ENCODE results near the gene AGPAT2.
"Not testable (repeated sequence)": the region's sequence is repeated elsewhere in the genome, so short reads cannot be mapped to it uniquely, and the experiment has no call there.

The AGPAT2 gene

DNA sequence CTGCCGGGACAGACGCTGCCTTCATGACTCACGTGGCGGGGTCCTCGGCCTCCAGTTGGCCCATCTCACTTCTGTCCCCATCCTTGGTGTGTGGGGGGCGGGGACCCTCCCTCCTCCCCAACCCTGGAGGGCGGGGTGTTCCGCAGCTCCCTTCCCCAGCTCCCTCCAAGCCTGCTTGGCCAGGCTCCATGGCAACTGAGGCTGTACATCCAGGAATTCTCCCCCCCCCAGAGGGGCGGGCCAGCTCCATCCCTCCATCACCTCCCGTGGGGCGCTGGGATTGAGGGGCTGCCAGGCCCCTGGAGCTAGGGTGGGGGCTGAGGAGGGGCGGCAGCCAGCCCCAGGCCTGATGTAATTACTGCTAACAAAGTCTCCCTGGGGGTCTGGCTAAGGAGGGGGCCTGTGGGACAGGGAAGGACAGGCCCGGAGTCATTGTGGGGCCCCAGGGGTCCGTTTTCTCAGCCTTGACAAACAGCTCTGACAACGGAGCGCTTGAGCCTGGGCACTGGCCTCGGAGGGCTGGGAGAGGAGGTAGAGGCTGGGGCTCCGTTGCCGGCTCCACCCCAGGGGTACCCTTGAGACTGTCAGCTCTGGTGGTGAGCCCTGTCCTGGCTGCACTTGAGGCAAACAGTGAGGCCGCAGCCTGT is 33.1 kb upstream of the AGPAT2 start:
- DNase-seq, result peak; percentile 44

DNA sequence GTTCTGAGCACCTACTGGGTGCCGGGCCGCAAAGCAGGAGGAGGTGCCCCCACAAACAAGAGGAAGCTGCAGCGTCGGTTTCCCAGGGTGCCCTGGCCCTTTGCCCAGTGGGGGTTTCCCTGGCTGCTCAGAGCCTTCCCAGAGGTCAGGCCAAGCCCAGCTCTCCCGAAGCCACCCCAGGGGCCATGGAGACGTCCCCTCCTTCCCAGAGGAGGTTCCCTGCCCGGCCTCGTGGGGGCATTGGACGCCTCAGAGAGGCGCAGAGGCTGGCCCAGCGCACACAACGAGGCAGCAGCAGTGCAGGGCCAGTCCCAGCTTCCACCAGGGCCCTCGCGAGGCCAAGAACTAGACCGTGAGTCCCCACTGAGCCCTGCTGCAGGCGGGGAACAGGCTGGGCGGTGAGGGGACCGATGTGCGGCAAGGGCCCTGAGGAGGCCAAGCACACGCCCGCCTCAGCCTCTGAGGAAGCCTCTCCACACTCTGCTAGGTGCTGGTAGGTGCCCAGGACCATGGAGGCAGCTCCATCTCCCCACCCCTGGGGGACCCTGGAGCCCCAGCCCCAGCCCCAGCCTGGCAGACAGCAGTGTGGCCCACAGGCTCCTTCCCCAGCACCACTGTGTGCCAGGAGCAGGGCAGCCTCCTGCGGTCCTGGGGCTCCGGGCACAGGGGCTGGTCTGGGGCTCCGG is 32.1 kb upstream of the AGPAT2 start:
- DNase-seq, result no peak

DNA sequence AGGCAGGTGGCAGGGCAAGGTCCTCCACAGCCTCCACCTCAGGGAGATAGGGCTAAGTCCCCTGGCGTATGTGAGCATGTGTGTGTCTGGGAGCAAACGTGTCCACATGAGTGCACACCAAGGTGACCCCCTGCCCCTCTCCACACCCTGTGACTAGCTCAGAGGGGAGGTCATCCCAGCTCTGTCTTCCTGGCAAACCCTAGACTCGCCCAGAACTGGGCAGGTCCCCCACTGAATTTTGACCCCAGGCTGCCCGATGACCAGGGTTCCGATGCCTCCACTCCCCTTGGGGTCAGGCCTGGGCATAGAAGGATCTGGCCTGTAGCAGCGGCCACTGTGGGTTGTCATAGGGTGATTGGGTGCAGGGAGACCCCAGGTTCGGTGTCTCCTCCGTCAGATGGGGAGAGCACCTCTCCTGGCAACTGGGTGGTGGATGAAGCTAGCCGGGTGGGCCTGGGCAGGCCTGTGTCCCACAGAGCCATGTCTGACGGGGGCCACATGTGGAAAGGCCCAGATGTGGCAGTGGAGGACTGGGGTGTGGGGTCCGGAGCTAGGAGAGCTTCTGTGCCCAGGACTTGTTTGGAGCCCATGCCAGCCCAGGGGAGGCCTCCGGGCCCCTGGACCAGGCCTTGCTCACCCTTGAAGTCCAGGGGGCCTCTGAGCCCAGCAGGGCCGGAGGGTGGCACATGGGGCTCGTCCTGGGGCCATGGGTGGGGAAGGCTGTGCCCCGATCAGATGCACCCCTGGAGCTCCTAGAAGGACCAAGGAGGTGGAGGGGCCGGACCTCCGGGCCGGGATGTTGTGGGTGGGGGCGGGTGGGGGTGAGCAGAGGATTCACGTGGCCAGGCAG is 31.3 kb upstream of the AGPAT2 start:
- DNase-seq, result no peak

DNA sequence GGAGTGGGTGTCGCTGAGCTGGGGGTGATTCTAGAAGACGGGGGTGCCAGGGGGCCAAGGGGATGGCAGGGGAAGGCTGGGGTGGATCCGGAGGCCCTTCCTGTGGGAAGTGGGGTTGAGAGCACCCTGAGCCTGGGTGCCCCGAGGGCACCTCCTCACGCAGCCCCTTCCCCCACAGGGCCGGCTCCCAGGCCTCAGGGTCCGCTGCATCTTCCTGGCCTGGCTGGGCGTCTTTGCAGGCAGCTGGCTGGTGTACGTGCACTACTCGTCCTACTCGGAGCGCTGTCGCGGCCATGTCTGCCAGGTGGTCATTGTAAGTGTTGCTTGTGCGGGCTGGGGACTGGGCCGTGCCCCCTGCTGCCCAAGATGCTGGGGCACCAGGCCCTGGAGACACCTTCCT is 30.1 kb upstream of the AGPAT2 start:
- DNase-seq, result no peak

DNA sequence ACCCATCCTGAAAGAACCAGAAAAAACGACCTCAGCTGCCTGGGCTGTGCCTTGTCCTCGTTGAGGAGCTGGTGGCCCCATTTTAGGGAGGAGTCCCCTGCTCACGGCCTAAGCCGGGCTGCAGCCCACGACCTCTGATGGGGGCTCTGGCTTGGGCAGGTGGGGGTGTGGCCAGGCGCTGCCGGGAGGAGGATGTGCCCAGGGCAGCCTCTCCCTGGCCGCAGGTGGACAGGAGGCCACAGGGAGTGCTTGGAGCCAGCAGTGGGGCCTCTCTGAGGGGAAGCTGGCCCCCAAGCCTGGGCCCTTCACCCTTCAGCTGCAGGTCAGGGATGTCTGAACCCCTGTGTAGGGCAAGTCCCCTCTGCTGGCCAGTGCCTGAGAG is 27.6 kb upstream of the AGPAT2 start:
- DNase-seq, result no peak

DNA sequence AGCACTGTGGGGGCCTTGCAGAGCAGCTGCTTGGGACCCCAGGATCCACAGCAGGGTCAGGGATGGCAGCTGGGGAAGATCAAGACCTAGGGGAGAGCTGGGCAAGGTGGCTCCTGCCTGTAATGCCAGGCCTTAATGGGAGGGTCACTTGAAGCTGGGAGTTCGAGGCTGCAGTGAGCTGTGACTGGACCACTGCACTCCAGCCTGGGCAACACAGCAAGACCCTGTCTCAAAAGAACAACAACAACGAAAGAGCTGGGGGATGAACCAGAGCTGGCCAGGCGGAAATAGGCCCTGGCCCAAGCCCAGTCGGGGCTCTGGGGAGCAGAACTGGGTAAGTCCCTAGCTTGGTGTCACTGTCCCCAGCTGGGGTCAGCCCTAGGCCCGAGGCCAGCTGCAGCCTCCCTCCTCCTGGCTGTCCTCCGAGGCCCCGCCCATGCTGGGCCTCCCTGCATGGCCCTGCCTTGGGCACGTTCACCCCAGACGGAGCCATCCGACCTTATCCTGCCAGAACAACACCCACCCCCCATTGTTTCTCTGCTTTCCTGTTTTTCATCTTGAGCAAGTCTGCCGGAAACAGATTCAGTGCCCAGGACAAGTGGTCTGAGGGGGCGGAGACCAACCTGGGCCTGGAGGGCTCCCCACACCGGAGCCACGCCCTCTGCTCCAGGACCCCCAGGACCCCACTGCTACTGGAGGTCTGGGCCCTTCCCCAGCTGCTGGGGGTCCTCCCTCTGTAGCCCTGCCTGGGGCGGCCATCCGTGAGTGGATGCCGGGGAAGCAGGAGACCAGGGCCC is 27.0 kb upstream of the AGPAT2 start:
- DNase-seq, result no peak

DNA sequence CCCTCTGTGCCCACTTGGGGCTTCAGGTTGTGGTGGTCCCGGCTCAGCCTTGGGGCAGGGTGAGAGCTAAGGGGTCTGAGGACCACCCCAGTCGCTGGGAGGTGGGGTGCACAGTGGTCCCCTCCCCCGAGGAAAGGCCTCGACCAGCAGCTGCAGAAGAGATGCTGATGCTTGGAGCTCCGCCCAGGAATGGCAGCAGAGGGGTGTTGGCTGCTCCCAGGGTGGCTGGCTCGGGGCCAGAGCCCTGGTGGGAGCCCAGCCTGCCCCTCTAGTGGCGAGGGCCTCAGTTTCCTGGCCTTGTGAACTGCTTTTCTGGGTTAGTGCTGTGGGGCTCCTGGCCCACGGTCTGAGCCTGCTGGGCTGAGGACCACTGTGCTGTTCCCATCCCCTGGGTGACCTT is 26.3 kb upstream of the AGPAT2 start:
- no peak for DNase-seq

DNA sequence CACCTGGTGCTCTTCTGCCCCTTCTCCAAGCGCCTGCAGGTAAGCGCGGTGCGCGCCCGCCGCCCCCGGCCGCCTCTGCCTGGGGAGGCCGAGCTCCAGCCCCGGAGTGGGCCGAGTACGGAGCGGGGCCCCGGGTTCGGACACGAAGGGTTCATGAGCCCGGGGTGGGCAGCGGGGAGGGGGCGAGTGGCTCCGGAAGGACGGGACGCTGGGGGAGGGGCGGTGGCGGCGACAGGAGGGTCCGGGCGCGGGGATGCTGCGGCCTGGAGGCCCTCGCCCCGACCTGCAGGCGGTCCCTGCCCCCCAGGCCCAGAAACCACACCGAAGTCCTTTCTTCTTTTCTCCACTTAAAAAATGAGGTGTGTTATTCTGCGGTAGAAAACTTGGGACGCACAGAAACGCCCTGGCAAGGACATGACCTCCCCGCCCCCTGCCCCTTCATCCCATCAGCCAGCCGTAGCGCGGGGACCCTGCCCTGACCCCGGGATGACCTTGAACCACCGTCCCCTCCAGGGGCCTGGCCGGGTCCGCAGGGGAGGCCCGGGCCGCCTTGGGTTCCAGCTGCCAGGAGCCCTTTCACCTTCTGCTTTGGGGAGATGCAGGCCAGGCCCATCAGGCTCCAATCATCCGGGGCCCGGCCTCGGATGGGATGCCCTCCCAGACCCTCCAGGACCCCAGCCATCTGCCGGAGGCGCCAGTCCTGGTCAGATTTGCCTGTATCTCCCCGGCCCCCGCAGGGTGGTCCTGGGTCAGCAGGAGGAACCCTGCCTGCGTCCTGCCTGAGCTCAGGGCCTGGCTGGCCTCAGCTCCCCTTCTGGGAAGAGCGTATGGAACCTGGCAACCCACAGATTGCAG is 25.7 kb upstream of the AGPAT2 start:
- no peak for DNase-seq

DNA sequence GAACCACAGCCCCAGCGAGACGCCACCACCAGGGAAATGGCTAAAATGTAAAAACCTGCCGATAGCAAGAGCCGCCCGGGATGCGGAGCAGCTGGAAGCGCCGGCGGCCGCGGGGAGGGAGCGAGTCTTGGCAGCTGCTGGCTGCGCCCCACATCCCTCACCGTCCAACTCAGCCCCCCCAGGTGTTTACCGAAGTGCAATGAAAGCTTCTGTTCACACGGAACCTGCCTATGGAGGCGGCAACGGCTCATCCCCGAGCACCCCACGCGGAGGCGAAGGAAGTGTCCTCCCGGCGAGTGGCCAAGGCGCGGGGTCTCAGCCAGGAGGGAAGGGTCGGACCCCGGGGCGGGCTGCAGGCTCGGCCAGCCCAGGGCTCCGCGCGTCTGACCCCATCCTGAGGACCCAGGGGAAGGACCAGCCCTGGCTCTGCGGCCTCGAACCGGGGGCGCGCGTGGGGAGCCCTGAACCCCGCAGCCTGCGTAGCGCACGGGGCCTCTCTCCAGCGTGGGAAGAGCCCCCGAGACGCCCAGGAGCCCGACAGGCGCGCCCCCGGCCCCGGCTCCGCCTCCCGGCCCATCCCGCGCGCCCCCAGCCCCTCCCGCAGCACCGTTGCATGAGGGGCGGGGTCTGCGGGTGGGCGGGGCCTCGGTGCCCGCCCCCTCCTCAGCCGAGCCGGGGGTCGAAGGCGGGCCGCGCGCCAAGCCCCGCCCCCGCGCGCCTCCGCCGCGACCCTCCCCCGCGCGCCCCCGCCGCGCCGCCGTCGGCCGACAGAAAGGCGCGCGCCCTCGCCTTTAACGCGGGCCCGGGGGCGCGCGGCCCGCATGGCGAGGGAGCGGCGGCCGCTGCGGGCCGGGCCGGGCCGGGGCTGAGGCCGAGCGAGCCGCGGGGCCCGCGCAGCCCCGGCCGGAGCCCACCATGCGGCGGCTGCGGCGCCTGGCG is 24.8 kb upstream of the AGPAT2 start, which contains the start of gene DIPK1B:
Gene DIPK1B (plus strand): TSS at position 822 of the 939 bp plus-strand sequence. CDS start 94 bp downstream, at position 916.
- DNase-seq, result no peak

DNA sequence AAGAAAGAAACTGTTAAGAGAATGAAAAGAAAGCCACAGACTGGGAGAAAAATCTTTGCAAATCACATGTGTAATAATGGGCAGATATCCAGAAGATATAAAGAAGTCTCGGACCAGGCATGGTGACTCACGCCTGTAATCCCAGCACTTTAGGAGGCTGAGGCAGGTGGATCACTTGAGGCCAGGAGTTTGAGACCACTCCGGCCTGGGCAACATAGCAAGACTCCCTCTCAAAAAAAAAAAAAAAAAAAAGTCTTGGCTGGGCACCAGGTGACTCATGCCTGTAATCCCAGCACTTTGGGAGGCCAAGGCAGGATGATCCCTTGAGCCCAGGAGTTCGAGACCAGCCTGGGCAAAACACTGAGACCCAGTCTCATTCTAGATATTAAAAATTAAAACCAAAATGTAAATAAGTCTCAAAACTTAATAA is 24.0 kb upstream of the AGPAT2 start:
- DNase-seq, result peak; percentile 30

DNA sequence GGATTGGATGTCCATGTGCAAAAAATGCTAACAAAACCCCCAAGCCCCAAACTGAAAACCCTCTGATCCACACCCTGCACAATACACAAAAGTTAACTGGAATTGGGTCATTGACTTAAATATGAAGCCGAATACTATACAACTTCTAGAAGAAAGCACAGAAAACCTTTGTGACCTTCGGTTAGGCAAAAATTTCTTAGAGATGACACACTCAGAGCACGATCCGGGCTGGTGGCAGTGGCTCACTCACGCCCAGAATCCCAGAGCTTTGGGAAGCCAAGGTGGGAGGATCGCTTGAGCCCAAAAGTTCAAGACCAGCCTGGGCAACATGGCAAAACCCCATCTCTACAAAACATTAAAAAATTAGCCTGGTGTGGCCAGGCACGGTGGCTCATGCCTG is 23.3 kb upstream of the AGPAT2 start:
- no peak for DNase-seq

DNA sequence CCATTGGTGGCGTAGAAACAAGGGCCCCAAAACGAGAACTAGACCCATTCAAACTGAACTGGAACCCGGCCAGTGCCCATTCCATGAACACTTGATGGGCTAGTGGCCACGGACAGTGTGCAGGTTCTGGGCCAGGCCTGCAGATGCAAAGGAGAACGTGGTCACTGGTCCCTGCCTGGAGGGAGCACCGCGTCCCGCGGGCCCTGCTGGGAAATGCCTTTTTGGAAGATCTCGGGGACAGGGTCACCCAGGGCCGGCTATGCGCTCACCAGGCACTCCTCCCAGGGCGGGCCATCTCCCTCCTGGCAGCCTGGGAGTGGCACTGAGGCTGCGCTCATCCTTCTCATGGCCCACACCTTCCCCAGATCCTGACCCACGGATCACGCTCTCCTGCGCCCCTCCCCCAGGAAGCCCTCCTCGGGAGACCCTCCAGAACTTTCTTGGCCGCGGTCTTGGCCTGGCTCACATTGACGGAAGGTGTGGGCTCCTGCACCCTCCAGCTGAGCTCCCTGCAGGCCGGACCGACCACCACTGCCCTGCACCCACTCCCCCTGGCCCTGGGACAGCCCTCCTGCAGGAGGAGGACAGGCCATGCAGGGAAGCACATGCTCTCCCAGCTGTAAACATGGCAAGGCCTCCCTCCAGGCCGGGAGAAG is 22.3 kb upstream of the AGPAT2 start:
- DNase-seq, result no peak

DNA sequence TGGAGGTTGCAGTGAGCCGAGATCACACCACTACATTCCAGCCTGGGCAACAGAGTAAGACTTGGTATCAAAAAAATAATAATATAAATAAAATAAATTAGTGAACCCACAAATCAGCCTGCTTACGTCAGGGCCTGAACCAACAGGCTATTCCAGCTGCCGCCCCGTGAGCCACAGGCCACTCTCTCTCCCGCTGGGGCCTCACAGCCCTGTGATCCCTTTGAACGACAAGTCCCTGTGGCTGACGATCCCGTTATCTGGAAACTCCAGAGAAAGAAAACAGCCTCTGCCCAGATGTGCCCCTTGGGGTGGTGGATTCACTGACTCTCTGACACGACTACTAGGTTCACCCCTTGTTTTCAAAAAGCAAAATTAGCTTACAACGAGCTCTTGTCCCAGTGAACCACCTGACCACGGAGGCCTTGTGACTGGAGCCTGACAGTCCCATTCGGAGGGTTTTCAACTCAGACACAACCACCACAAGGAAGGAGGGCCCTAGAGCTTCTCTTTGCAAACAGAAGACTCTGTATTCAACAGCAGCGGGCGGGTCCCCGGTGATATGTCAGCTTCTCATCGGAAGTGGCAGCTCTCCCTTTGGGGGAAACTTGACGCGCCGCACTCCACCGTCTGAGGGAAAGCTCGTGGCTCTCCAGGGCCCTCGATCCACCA is 20.7 kb upstream of the AGPAT2 start:
- no peak for DNase-seq

DNA sequence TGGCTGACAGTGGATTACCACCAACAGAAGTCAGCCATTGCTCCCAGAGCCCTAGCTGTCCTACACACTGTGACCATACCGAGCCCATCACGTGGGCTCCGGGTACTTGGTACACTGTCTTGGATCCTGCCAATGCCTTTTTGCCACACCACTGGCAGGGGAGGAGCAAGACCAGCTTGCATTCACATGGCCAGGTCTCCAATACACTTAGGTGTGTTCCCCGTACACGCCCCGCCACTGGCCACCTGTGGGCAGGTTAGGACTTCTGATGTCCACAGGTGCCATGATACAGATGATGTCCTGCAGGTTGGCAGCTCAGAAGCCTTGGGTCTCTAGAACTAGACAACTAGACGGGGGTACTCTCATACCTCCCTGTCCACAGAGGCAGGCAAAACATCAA is 19.8 kb upstream of the AGPAT2 start:
- DNase-seq, result no peak

DNA sequence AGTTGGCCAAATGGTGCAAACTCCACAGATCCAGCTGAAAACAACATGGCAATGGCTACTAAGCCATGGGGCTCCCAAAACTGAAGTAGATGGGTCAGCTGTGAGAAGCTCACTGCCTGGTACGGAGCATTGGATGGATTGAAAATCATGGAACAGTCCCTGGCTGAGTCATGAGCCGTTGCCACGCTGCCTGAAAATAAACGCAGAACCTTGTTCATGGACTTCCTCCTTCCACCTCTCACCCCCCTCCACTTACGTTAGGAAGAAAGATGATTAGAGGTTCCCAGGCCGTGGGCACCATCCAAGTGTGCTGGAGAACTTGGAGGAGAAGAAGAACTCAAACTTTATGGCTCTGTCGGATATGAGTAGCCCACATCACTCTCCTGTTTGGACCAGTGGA is 18.3 kb upstream of the AGPAT2 start:
- no peak for DNase-seq

DNA sequence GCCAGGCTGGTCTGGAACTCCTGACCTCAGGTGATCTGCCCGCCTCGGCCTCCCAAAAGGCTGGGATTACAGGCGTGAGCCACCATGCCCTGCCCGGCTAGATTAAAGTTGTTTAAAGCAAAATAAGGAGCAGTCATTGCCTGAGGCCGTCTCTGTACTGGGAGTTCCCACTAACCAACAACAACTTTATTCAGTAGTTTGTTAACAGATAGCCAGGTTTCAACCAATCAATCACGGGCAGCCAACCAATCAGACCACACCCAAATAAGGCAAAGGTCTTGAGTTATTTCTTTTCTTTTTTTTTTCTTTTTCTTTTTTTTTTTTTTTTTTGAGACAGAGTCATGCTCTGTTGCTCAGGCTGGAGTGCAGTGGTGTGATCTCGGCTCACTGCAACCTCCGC is 17.5 kb upstream of the AGPAT2 start:
- not testable (repeated sequence) for DNase-seq

DNA sequence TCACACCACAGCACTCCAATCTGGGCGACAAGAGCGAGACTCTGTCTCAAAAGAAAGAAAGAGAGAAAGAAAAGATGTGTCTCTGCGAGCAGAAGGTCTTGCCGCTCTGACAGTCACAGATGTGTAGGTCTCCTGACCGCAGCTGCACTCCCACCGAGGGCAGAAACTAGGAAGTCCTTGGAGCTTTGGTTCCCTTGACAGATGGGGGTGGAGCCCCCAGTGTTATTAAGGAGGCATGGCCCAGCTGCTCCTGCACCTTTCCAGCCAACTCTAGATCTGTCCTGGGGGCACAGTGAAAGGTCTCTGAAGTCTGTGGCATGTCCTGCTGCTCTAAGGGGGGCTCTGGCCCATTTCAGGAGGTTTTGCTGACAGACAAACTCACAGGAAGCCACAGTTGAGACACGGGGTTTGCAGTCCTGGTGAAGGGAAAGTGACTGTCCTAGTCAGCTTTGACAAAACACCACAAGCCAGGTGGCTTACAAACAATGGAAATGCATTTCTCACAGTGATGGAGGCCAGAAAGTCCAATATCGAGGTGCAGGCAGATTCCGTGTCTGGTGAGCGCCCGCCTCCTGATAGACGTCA is 16.1 kb upstream of the AGPAT2 start:
- no peak for DNase-seq

DNA sequence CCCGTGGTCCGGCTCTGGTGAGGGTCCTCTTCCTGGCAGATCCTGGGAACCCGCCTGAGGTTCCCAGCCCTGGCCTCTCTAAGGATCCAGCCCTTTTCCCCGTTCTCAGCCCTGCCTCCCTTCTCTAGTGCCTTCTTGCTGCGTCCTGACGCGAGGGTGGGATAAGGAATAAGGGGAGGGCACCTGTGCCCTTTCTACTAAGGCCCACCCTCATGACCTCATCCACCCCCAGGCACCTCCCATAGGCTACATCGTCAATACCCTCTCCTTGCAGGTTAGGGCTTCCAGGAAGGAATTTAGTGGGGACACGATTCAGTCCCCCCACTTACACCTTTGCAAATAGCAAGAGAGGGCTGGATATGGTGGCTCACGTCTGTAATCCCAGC is 14.4 kb upstream of the AGPAT2 start:
- DNase-seq, result no peak

Data from fibroblast of skin of back (primary cell).